C1 segment of cervical spinal cord (tissue), 14 donors: ENCODE results near the gene ZRANB1.
A peak's percentile ranks its signal among the peaks of the same experiment; 100 is the strongest.

Experiments
- DNase-seq, 14 donors: peaks; one replicate each; lab custom pipeline; 2025; lab: John Stamatoyannopoulos, UW

The ZRANB1 gene

DNA sequence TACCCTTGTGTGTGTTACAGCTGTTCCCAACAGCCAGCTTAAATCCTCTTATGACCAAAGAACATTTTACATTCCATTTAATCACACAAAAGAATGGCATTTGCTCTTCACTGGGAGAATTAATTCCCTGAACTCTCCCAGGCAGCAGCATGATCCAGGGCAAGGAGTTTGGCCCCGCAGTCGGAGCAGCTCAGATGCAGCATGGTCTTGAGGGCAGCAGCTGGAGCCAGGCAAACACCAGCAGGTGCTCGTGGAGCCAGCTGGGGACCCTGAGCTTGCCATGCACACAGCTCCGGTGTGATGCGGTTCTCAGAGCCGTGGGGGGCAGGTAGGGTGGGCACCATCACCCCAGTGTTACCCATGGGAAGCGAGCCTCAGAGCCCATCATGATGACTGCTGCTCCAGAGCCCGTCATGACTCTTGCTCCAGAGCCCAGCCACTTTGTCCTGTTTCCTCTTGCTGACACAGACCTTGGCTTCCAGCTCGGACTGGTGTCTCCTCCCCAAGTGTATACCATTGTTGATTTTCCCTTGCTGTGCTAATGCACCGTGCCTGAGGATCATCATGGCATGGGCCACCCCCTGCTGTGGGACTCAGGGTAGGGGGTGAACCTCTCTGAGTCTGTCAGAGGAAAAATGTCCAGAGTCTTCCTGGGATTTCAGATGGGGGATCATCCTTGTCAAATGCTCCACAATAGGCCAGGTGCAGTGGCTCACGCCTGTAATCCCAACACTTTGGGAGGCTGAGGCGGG lies 75.8 kb downstream of the ZRANB1 start:
- DNase-seq = no peak

DNA sequence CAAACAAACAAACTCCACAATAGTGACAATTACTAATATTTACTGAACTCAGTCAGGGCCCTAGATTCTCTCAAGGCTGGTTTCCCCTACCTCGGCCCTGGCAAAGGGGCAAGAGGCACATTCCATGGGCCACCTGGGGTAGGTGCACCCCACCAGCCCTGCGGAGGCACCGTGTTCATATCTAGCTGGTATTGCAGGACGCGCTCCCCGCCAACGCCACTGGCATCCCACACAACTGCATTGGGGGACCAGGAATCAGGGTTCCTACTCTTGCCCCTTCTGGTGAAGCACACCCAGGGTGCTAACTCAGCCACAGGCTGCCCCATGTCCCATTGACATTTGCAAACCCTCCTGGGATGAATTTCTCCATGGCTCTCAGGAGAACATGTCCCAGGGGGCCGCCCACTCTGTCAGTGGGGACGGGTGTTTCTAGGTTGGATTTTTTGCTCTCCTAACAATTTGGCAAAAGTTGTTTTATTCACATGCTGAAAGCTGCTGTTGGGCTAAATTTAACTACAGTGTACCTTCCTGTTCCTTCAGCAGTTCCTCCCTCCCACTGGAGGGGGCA lies 76.7 kb downstream of the ZRANB1 start:
- DNase-seq = no peak

DNA sequence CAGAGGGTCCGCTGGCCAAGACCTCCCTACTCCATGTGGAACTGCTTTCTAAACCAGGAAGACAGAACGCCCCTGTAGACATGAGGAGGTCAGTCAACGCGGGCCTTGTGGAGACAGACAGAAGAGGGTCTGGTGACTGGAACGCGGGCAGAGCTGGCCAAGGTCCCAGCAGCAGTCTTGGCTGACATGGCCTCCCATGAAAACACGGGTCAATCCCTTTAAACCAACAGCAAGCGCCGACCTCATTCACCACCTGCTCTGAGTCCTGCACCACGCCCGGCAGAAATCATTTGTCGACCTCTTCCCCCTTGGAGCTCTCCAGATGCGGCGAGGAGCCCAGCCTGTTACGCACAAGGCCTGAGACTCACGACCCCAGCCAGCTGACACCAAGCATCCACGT lies 78.5 kb downstream of the ZRANB1 start:
- no peak for DNase-seq

DNA sequence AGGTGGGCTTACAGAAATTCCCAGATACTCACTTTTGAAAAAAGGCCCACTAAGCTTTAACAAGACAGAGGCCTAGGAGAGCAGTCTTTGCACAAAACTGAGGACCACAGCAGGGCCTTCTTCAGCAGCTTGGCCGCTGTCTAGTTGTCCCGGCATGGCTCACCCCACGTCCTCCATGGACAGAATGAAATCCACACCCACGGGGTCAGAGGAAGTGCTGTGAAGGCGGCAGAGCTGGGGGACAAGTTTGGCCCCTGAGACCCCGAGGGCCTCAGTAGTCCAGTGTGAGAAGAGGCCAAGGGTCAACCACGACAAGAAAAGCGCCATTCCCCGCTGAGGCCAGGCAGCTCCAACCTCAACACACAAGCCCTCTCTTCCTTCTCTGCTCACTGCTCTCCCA lies 78.9 kb downstream of the ZRANB1 start:
- no peak for DNase-seq

DNA sequence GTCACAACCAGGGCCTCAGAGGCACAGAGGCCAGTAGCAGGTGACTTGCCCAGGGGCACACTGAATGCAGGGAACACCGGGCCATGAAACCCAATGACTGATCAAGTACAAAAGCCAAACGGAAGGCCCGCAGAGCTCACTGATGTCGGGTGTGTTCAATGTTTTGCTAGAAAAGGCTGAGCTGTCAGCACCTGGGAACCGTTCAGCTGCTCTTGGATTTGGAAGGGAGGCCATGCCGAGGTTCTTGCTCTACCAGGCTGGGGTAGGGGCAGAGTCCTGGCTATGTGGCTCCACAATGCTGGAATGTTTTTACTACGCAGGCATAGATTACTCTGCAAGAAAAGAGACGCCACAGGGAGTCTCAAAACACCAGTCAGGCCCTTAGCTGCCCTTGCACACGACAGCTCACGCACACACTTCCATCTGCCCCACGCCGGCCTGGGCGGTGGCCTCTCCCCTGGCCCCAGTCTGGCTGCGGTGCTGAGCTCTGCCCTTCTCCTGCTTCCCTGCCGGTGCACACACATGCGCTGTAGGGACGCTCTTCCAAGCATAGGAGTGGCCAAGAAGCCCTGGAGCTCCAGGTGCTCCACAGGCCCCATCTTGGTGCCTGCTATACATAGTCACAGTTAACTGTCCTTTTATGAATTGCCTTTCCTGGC lies 79.9 kb downstream of the ZRANB1 start:
- DNase-seq = peak in 1 of 14 donors; percentile 46

DNA sequence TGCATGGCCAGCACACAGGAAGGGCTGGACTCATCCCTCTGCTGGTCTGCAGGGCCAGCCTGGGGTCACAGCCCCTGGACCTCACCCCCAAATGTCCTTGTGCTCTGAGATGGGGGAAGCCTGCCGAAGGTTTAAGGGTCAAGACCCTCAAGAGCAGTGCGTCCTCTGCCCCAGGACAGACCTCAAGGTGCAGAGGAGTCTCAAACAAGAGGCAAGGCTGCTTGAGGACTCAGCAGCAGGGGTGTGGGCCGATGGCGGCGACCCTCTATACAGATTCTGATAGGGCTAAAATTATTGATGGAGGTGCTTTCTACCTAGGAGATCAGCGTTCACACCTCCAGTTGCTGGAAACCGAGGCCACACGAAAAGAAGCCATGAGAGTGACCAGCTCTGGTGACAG lies 80.7 kb downstream of the ZRANB1 start:
- DNase-seq = no peak

DNA sequence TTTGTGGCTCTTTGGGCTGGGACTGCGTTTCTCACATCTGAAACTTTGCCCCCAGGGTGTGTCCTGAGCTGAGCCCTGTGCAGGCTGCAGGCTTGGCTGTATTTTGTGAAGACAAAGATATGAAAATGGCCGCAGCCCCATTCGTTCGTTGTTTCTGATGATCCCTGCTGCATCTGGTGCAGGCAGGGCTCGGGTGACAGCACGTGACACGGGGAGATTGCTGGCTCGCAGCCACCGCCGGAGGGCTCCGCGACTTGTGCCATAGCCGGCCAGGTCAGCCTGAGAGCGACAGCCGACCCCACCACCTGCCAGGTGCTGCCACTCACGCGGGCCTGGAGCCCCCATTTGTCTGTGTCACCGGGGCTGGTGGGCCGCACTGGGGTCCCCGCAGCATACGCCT lies 81.3 kb downstream of the ZRANB1 start:
- peak in 3 of 14 donors; percentile 26 to 60 (median 33) for DNase-seq

DNA sequence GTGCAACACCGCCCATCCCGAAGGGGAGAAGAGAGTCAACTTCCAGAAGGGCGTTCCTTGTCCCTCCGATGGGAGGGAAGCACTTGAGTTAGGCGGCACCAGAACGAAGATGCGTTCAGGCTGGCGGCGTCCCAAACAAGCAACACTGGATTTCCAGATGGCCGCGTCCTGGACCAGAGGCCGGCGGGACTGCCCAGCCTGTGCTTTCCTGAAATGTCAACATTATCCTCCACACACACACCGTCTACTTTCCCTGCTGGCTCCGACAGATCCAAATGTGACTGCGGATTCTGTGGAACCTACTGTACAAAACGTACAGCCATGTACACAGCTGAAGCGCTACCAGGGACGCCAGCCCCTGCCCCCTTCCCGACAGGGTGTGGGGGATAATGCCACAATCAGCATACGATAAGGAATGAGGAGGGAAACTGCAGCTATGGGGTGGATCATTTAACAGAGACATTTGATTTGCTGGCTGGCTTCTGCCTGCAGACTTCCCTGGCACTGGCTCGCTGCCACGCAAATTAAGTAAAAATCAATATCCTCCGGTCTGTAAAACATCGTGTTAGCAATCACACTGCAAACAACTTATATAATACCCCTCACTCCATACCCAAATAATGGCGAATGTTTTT lies 82.1 kb downstream of the ZRANB1 start:
- DNase-seq = peak in 7 of 14 donors; percentile 30 to 74 (median 35)

DNA sequence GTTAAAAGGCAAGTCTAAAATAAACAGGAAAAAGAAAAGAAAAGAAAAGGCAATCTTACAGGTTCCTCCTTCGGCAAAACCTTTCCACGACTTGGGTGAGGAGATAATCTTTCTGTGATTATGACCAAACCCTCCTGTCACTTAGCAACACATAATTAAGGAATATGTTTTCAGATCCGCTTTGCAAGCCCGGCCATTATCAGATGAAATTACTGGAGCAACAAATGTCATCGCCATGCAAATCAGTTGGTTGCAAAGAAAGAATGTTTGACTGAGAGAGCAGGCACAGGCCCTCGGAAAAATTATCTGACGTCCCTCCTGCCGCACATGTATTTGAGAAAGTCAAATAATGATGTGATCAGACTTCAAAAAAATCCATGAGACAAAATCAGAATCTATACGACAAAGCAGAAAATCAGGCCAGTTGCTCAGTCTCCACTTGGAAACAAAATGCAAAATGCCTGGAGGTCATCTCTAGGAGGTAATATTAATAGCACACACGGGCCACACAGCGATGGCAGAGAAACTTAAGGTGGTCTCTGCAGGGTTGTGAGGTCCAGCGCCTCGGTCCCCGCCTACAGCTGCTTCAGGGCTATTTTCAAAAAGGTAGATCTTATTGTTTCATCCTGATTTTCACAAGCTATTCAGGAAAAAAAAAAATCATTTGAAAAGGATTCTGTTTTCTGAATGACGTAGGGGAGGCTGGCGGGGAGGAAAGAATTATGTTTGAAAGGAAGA lies 82.7 kb downstream of the ZRANB1 start:
- DNase-seq = peak in 1 of 14 donors; percentile 32

DNA sequence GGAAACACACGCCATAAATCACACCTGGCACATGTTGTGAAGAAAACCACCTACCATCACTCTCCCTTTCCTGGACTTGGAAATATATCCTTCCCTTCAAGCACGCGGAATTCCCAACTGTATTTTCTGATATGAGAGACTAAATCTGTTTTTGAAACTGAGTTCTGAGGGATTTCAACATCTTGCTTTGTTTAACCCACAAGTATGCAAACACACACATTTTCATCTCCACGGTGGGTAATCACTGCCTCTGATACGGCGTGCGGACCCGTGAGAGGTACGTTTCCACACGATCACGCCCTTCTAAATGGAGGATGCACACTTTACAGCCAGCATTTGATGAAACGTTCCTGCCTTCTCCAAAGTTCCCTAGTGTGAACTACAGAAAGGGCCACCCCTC lies 83.4 kb downstream of the ZRANB1 start:
- no peak for DNase-seq

DNA sequence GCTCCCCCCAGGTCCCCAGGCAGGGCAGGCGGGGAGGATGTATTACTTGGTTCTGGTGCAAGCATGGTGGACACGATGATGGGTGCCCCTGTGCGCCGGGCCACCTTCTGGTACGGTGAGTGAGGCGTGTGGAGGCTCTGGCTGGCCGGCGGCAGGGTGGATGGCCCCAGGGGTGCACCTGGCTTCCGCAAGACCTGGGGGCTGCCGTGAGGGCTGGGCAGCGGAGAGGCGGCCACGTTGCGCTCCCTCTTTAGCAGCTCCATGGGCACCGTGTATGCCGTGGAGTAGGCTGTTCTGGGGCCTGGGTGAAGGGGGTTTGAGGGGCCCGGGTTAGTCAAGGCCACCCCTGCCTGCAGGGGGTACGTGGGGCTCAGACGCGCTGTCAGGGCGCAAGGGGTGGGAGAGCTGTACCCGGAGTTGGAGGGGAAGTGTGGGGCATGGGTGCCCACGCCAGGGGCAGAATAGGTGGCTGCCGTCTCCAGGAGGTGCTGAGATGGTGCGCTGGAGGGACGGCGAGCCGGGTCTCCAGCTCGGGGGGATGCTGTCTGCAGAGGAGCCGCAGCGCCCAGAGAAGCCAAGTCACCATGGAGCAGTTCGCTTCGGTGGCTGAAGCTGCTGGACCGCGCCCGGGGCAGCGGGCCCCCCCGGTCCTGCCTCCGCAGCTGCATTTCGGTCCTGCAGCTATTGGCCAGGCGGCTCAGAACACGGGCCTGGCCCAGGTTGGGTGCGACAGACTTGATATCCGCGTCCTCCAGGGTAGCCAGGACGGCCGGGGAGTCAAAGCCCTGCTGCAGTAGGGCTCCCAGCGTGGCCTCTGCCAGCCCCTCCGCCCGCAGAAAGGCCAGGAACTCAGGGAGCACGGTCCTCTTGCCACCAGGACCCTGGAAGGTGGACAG lies 84.4 kb downstream of the ZRANB1 start:
- no peak for DNase-seq

DNA sequence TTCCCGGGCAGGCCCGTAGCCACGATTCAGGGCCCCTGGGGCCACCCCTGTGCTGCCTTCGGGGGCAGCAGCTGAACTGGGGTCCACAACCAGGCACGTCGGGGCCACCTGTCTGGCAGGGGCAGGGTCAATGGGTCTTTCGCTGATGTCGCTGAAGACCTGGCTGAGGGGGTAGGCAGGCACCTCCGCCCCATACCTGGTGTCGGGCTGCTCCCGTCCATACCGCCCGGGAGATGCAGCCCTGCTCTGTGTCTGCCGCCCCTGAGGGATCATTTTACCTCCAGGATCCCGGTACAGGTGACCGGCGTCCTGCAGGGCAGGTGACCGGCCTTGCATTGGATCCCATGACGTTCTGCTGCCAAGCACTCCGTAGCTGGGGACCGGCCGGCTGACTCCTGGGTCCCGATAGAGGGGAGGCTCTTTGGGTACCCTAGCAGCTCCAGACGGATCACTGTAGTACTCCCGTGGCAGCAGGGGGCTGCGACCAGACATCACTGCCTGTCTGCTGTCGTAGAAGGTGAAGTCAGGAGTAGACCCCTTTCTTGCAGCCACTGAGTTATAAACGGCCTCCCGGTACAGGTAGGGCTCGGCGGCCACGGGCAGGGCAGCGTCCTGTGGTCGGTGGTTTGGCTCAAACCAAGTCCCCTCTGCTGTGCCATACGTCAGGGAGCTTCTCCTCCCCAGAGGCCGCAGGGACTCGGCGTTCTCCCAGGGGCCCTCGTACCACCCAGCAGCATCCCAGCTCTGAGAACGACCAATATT lies 85.2 kb downstream of the ZRANB1 start:
- no peak for DNase-seq

DNA sequence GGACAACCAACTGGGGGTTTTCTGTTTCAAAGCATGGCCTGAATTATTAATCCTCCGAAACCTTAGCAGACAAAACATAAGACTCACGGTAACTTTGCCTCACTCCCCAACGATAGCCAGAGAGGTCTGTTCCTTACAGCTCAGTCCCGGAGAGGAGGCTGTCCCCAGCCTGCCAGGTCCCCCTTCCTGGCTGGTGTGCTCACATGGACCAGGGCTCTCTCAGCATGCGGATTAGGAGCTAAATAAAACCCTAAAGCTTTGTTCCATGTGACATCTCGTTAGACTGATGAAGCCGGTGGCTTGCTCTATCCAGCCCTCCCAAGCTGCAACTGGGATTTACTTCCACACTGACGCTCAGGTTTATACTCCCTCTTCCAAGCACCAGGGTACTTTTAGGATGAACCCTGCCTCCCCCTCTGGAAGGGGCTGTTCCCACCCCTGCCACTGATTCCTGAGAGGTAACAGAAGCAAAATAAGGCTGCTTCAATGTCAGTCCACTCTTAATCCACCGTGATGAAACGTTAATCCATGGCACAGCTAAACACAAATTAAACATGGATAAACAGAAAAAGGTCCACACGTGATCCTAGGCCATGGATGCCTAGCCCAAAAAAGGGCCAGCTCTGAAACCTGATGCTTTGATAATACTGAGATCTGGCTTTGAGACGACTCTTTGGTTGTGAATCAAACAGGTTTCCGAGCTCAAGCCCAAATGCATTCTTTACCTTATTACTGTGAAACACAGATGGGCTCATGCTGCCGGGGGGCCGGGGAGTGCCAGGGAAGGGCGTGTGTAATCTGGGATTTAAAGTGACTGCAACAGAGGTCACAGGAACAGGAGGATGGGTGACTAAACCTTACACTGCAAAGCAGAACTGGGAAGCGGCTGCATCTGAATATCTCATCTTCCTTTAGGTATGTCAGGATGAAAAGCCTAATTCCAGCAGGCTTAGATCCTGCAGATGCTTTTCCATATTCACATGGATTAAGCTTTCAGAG lies 86.2 kb downstream of the ZRANB1 start:
- peak in 1 of 14 donors; percentile 83 for DNase-seq

DNA sequence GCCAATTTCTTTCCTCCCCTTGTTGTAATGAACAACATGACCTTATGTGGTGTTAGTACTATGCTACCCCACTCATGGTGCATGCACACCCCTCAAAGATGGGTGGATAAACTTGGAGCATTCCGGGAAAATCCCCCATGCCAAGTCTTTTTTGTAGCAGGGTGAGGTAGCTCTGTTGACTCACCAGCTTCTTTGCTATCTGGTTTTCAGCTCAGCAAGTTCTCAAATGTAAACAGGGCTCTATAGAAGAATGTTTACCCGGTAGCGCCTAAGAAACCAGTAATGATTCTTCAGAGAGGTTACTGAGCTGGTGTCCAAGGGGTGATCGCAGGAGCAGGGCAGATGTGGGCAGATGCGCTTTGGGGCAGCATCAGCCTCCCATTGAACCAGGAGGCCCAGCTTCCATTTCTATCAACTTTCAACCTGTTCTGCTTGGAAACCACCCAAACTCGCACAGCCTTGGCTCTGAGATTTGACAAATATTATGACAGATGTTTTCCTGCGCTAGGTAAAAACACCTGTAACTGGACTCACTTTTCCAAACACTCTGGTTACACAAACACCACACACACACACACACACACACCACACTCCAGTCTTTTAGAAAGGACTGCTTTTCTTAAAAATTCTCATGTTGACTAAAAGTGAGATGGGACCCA lies 87.8 kb downstream of the ZRANB1 start:
- DNase-seq = no peak

DNA sequence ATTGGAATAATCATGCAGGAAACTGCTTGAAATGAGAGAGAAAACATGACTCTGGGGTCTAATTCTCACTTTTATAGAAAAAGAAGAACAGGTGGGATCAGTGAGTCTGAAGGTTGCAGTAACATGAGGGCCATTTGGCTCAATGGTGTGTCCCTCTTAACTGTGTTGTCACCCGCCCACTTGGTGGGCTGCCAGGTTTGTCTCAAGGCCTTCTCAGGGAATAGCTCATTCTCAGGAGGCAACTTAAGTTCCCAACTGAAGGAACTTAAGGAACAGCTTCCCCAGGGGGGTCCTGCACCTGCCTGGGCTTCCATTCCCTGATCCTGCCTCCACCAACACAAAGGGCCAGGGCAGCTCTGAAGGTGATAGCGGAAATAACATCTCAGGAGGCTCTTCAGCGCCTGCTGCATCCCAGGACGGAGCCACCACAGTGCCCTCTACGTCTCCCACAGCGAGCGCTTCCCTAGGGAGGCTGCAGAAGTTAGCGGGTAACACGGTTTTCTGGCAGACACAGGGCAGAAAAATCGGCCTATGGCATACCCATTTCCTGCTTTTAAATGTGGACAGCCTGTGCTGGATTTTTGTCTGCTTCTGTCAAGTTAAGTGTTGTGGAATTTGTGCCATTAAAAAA lies 88.8 kb downstream of the ZRANB1 start:
- DNase-seq = no peak

DNA sequence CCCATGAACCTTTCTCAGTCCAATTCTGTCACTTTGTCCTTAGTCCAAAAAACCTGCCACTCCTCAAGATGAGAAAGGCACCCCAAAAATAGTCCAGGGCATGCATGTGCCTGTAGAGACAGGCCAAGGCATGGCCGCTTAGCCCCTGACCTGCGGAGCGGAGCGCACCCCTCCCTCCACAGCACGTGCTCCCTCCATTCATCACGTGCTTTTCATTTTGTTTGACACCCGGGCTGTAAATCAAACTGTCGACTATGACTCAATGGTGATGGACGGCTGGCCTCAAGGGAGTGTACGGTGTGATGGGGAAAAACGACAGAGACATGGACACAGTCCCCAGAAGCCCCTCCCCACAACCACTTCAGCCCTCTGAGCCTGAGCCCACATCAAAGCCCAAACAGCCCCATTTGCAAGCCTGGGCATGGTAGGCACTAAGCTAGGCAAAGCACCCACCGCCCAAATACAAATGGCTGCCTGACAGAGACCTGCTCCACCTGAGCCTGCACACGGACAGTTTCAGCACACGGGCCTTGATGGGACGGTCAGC lies 90.6 kb downstream of the ZRANB1 start:
- DNase-seq = no peak

DNA sequence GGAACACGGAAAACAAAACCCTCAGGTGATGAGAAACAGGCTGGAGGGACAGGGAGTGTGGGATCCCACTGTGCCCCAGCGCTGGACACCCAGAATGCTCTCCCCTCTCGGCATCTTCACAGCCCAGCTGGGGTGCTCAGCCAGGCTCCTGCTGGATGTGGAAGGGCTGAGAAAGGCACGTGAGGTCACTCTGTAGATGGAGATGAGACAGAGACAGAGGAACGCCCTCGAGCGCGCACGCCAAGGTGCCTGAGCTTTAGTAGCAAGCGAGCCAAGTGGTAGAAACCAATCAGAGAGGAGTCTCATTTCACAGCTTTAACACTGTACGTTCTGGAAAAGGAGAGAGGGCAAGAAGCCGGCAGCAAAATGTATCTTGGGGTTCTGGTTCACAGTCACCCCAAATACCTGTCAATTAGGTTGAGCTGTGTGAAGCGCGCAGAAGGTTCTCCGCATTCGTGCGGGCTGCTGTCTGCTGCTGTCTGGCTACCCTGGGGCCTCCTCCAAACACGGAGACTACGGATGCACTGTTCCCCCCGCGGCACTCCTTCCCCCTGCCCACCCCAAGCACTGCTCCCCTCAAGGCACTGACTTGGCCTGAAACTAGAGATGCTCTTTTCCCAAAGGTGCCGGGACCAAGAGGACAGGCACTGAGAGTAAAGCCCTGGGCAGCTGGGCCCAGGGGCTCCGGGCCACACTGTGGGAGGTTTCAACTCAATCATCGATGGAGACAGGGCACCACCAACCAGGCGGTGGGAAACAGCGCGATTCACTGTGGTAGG lies 91.4 kb downstream of the ZRANB1 start:
- peak in 1 of 14 donors; percentile 50 for DNase-seq
